ENCODE results near the gene SLC24A4.

- TF ChIP-seq CTCF (IDR thresholded peaks at IDR 0.05; ENCODE audit: extremely low read depth in 1 of 2, insufficient read depth in 1 of 2, low read depth in 1 of 2, low read length in 2 of 2): no peak
- TF ChIP-seq MAX (IDR thresholded peaks at IDR 0.05; ENCODE audit: insufficient read depth, insufficient read length): no peak
- no peak for TF ChIP-seq POLR2A (IDR thresholded peaks at IDR 0.05; ENCODE audit: low read depth, low read length)
- TF ChIP-seq EZH2 (IDR thresholded peaks at IDR 0.05; ENCODE audit: borderline replicate concordance, low read depth, low read length, severe bottlenecking): no peak
- TF ChIP-seq JUN (IDR thresholded peaks at IDR 0.05; ENCODE audit: borderline replicate concordance, insufficient read depth, insufficient read length, low read depth): no peak
- TF ChIP-seq POLR2AphosphoS5 (IDR thresholded peaks at IDR 0.05; ENCODE audit: insufficient read depth, low read depth, low read length): no peak
Observed at GRCh38 chr14:92437729-92438285, 114.8 kb downstream of the SLC24A4 start.

Measured in endothelial cell of umbilical vein (primary cell).